Skin of body (tissue), 2 donors: ENCODE data around the gene ASGR1. TPM values are rescaled to one million over a fixed set of nuclear protein-coding genes. Genes with fewer than 3 reads are reported as not detected.
A peak's percentile ranks its signal among the peaks of the same experiment; 100 is the strongest.

ENCODE experiments used
- DNase-seq: peaks from one replicate; lab custom pipeline; 2025; lab: John Stamatoyannopoulos, UW
- total RNA-seq: library from RNA; depleted of rRNA; stranded (reverse); fragments of >200 nt; gene quantifications from one replicate; pipeline ENCODE4 v1.2.3, GENCODE V29; 2014

ASGR1 gene
- total RNA-seq, 1 donor from 2014 or later: 3.7 TPM

DNA sequence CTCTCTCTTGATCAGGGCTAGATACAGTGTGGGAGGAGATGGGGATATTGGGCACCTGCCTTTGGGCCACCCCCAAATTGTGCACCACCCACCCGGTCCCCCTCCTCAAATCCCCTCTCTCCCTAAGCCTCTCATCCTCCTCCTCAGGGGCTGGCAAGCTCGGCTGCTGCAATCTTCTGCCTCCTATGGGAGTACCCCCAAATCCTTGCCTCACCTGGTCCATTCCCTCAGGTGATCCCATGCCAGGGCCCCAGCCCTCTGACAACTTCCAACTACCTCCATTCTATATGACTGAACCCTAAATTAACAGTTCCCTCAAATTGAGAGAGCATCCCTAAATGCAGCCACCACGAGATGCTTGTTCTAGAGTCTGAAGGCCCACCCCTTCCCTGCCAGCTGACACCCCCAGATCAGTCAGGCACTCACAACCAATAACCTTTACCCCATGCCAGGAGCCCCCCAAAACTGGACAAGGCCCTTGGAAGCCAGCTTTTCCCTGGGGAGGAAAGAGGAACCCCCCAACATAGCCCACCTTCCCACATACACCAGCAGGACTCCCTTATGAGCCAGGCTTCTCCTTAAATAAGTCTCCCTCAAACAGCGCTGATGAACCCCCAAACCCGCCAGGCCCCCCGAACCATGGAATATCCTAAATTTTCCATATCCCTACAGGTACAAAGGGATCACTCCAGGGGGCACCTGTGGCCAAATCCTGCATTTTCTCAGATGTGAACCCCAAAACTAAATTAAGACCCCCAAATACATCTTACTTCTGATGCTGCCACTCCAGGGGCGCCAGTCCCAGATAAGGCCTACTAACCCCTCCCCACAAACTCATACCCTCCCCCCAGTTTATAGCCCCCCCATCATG is 37.3 kb upstream of the ASGR1 start:
- no peak for DNase-seq

DNA sequence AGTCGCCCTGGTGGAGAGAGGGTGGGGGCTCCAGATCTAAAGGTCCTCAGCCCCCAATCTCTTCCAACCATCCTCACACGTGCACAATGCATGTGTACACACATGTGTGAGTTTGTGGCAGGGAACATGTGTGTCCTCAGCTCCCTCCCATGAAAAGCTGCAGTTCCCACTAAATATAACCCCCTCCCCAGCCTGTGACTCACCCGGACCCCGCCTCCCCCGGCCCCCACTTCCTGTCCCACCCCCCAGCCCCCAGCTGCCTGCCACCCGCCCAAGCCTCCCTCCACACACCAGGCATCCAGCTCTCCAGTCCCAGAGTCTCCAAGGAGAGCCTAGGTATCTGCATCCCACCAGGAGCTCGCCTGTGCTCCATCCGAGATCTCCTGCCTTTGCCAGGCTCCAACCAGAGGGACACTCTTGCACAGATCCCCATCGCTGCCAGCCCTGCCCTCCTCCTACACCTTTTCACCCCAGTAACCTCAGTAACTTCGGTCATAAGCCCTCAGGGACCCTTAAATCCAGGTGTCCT is 36.5 kb upstream of the ASGR1 start:
- DNase-seq: peak; percentile 67

DNA sequence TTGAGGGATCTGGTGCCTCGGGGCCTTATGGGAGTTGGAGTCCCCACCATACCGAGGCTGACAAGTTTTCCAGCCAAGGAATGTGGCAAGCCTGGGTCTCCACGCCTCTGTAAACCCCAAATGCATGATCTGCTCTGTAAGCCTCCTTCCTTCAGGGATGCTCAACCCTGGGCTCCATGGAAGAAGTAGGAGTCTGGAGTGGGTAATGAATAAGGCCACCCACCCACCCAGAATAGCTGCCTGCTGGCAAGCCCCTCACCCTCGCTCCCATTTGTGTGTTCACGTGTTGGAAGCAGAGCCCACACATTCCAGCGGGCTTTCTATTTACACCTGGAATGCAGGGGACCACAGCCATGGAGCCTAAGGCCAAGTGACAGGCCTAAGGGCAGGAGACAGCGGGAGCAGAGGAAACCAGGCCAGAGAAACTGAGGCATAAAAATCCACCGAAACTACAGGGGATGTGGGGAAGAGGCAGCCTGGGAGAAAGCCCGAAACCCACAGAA is 36.0 kb upstream of the ASGR1 start:
- DNase-seq: peak; percentile 97

DNA sequence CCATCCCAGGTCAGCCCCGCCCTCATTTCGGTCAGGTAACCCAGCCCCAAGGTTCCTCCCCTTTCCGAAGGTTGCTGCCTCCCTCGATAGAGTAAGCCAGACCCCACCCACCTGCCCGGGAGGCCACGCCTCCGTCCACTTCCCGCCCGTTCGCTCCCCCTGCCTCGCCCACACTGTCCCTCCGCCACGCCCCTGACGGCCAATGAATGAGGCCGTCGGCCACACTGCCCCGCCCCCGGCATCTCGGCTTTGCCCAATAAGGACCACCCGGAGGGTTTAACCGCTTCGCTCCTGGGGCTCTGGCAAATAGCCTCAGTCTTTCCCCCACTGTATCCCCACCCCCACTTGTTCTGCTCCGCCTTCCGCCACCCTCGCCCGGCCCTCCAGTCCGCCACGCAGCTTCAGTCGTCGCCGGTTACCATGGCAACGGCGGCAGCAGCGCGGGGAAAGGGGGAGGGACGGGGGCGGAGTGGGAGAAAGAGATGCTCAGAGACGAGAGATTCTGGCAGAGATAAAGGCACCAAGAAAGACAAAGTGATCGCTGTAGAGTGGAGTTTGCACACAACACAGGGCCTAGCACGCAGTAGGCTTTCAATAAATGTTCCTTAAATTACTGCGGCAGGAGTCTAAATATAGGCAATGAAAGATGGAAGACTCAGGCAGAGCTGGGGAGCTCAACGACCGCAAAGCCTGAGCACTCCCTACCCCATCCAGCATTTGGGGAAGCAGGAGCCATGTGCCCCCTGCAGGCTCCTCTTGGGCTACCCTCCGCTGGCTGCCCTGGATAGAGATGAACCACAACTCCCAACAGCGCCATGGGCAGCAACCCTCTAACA is 35.3 kb upstream of the ASGR1 start:
- peak; percentile 95 for DNase-seq

DNA sequence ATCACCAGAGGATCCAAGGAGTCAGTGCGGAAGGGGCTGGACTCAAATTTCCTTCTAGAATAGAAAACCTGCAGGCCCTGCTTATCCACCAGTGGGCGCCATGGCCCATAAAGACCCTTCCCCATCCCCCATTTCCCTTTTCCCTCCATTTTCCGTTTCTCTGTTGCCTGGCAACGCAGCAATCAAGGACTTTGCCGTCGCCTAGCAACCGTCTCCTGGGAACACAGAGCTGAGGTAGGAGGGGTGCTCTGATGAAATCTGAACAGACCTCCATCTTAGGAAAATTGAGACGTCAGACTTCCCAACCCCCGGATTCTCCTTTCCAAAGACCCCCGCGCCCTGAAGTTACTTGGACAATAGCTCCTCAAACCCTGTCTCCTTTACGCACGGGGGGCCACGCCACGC is 34.7 kb upstream of the ASGR1 start:
- peak; percentile 91 for DNase-seq

DNA sequence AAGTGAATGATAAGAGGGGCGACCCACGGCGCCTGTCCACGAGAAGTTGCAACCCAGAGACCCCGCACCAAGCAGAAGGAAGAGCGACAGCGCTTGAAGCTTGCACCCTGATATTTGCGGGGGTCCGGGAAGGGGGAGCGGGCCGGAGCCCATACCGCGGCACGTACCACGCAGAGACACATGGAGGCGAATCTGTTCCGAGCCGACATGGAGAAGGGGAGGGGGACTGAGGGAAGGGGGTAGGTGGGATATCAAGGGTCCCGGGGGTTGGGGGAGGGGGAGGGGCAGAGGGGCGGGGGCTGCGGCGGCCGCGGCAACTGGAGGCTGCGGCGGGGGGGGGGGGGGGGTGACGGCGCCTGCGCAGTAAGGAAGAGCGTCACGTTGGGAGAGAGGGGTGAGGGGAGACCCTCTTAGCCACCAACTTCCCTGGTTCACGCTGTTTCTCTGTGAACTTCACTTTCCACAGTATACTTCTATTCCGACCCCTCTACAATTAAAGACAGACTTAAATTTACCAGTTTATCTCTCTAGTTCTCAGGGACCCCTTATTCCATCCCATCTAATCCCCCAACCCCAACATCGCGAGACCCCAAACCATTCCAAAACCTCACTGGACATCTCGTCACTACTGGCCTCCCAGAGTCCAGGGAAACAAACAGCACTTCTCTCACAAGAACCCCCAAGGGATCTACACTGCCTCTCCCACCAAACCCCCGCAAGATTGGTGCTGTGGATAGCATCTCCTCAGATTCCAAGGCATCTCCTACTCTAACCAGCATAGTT is 32.5 kb upstream of the ASGR1 start:
- no peak for DNase-seq

- DNase-seq: no peak
These were observed 29.7 kb upstream of the ASGR1 start for GRCh38 chr17:7208754-7209460.

- DNase-seq: no peak
These were observed 28.9 kb upstream of the ASGR1 start for GRCh38 chr17:7208027-7208571.

DNA sequence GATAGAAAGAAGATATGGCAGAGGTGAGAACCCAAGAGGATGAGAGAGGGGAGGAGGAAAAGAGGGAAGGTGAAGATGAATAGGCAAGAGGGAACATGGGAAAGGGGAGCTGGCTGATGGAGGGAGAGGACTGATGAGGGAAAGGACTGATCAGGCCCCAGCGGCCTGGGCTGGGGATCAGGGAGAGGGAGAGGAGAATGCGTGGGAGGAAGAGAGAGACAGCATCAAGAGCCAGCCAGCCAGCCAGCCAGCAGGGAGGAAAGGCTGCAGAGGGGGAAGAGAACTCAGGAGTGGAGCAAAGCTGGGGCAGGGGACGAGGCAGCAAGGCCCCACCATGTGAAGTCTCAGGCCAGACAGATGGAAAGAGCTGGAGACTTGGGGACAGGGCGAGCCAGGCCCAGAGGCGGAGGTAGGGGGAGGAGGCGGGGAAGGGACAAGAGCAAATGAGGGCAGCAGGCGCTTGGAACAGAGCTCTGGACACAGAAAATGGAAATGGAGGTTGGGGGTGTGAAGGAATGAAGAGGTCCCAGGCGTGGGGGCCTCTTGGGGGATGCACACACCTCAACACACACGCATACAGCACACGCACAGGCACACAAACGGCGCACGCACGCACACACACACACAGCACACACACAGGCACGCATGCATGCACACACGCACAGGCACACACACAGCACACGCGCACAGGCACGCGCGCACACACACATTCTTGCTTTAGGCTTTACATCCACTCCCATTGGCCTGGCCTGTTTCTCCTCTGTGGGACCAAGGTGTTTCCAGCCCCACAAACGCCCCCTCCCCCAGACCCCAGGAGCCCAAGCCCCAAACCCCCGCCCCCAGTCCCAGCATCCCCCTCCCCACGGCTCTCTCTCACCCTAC is 28.2 kb upstream of the ASGR1 start:
- DNase-seq: no peak

DNA sequence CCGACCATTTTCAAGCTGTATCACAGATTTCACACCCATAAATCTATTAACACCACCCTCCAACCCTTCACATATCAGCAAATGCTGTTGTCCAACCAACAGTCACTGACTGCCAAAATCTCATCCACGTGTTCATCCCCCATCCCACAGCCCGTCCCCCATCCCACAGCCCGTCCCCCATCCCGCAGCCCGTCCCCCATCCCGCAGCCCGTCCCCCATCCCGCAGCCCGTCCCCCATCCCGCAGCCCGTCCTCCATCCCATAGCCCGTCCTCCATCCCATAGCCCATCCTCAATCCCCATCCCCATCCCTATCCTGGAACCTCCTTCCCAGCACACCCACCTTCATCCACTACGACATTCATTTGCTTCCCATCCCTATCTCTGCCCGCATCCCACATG is 26.4 kb upstream of the ASGR1 start:
- no peak for DNase-seq

GRCh38 chr17:7204828-7205461 is 25.8 kb upstream of the ASGR1 start:
- DNase-seq: peak; percentile 92

- DNase-seq: no peak
These were observed 25.2 kb upstream of the ASGR1 start for GRCh38 chr17:7204336-7204735.

- no peak for DNase-seq
These were observed 24.2 kb upstream of the ASGR1 start for GRCh38 chr17:7203391-7203790.

DNA sequence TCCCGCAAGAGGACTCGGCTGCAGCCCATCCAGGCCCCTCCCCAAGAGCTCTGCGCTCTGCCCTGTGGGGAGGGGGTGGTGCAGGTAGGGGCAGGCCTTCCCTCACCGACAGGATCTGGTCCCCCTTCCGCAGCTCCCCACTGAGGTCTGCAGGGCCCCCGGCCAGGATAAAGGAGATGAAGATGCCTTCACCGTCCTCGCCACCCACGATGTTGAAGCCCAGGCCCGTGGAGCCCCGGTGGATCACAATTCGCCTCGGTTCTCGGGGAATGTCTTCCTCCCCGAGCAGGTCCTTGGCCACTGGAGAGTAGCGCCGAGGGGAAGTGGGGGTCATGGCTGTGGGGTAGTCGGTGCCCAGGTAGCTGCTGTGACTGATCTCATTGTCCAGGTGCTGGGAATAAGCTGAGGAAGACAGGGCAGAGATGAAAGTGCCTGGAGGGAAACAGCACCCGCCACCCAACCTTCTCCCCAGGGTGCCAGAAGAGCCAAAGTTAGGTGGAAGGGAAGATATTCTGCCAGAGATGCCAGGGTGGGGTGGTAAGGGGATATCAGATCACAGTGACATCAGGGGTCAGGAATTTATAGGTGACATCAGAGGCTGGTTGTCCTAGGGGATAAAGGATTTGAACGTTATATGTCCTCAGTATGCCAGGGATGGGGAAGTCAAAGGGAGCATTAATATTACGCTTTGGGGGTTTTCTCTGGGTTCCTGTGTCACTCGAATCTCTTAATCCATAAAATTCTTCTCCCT is 17.7 kb upstream of the ASGR1 start:
- DNase-seq: no peak

- DNase-seq: no peak
These were observed 16.8 kb upstream of the ASGR1 start for GRCh38 chr17:7195971-7196370.

DNA sequence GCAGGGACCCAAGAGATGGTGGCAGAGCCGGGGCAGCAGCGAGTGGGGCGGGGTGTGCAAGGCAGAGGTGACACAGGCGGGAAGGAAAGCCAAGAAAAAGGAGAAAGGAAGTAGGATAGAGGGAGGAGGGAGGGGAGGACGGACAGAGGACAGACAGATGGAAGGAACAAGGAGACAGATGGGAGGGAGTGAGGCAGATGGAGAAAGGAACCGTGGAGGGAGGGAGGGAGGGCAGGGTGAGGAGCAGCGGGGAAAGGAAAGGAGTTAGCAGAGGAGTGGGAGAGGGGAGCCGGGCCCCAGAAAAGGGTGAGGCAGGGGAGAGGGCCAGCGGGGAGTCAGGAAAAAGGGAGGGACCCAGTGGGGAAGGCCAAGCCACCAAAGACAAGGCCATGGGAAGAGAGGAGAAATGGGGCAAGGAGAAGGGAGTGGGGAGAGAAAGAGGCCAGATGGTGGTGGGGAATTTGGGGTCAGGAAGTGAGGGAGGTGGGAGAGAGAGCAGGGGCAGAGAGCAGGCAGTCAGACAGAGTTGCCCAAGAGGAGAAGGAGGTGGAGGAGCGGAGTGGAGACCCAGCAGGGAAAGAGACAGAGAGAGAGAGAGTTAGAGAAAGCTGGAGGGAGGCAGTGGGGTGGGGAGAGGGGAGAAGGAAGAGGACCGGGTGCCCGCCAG is 13.2 kb upstream of the ASGR1 start:
- no peak for DNase-seq

DNA sequence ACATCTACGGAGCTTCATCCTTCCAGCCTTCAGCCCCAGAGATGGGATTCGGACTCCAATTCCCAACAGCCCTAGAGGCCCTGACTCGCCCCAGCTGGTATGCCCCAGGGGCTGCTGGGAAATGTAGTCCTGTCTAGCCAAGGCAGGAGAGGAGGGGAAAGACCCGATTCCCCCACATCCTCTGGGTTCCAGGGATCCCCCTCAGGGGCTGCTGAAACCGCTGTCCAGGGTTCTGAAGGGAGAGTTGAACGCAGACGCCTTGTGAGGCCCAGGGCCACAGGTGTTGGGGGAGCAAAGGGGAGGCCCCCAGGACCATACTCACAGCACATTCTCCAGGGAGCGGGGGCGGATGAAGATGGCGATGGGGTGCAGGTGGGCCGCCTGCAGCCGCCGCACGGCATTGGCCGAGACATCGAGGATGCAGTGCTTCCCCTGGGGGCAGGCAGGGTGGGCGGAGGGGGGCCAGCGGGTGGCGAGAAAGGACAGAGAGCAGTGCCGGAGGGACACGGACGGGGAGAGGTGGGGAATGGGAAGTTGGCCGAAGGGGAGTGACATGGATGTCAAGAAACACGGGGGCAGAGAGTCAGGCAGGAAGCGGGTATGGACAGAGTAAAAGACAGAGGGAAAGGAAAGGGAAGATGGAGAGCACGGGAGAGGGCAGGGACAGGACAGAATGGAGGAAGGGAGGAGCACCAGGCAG is 12.6 kb upstream of the ASGR1 start:
- no peak for DNase-seq
